HepG2 (cell line): ENCODE data around the gene FITM1. TPM values are rescaled to one million over a fixed set of nuclear protein-coding genes. Genes with fewer than 3 reads are reported as not detected.

ENCODE experiments used
- CREM ChIP-seq, 2 experiments: sonication (generic) in 1 of 2; formaldehyde crosslinking in 1 of 2; IDR thresholded peaks; 2 replicates each; pipeline versions ENCODE4 v1.4.0 to v1.6.1; 2016 to 2020; ENCODE audit warnings: antibody characterized with exemption in 1 of 2, mild to moderate bottlenecking in 1 of 2, missing genetic modification reagents in 1 of 2
- DDIT3 ChIP-seq: sonication (generic); formaldehyde crosslinking; IDR thresholded peaks from 2 replicates; pipeline ENCODE4 v1.4.0; 2020; ENCODE audit warnings: mild to moderate bottlenecking, missing genetic modification reagents
- E2F5 ChIP-seq: sonication (generic); formaldehyde crosslinking; conservative IDR thresholded peaks from 2 replicates; pipeline ENCODE4 v1.4.0; 2020; ENCODE audit warnings: missing genetic modification reagents
- HIC2 ChIP-seq: sonication (generic); formaldehyde crosslinking; IDR thresholded peaks from 2 replicates; pipeline ENCODE4 v1.9.0; 2022; ENCODE audit warnings: low read depth, missing genetic modification reagents
- HNF4A ChIP-seq: sonication (generic); formaldehyde crosslinking; IDR thresholded peaks from 2 replicates; pipeline ENCODE4 v1.4.0; 2020; ENCODE audit warnings: missing genetic modification reagents
- MLX ChIP-seq: IDR thresholded peaks from 2 replicates; pipeline ENCODE4 v1.6.1; 2016
- MNT ChIP-seq: fragments of 450-650 bp; IDR thresholded peaks from 2 replicates; pipeline ENCODE4 v1.6.1; 2016
- MYNN ChIP-seq: sonication (generic); formaldehyde crosslinking; IDR thresholded peaks from 2 replicates; pipeline ENCODE4 v1.4.0; 2020; ENCODE audit warnings: mild to moderate bottlenecking, low read depth, missing genetic modification reagents
- NCOA5 ChIP-seq: sonication (generic); formaldehyde crosslinking; IDR thresholded peaks from 2 replicates; pipeline ENCODE4 v1.4.0; 2020; ENCODE audit warnings: missing genetic modification reagents
- NFYC ChIP-seq: IDR thresholded peaks from 2 replicates; pipeline ENCODE4 v1.6.1; 2016; ENCODE audit warnings: missing genetic modification reagents, missing compliant biosample characterization
- PHB2 ChIP-seq: fragments of 450-650 bp; IDR thresholded peaks from 2 replicates; pipeline ENCODE4 v1.6.1; 2018; ENCODE audit not compliant: partially characterized antibody
- SALL2 ChIP-seq: sonication (generic); formaldehyde crosslinking; IDR thresholded peaks from 2 replicates; pipeline ENCODE4 v1.8.1; 2023; ENCODE audit warnings: mild to moderate bottlenecking, missing genetic modification reagents, inconsistent platforms
- SNAPC2 ChIP-seq: sonication (generic); formaldehyde crosslinking; IDR thresholded peaks from 2 replicates; pipeline ENCODE4 v1.8.1; 2022; ENCODE audit warnings: mild to moderate bottlenecking, missing genetic modification reagents
- TSC22D2 ChIP-seq: sonication (generic); formaldehyde crosslinking; IDR thresholded peaks from 2 replicates; pipeline ENCODE4 v1.5.1; 2020; ENCODE audit warnings: missing genetic modification reagents, mild to moderate bottlenecking, borderline replicate concordance
- ZEB1 ChIP-seq: IDR thresholded peaks from 2 replicates; pipeline ENCODE4 v1.6.1; 2012; ENCODE audit warnings: mild to moderate bottlenecking, low read depth, inconsistent platforms; ENCODE audit not compliant: insufficient replicate concordance
- ZIK1 ChIP-seq: sonication (generic); formaldehyde crosslinking; IDR thresholded peaks from 2 replicates; pipeline ENCODE4 v1.5.0; 2020; ENCODE audit warnings: mild to moderate bottlenecking, low read depth, missing genetic modification reagents, borderline replicate concordance
- ZNF121 ChIP-seq: sonication (generic); formaldehyde crosslinking; IDR thresholded peaks from 2 replicates; pipeline ENCODE4 v1.5.0; 2020; ENCODE audit warnings: mild to moderate bottlenecking, missing genetic modification reagents
- ZNF234 ChIP-seq: sonication (generic); formaldehyde crosslinking; conservative IDR thresholded peaks from 2 replicates; pipeline ENCODE4 v1.5.1; 2020; ENCODE audit warnings: mild to moderate bottlenecking, missing genetic modification reagents
- ZNF253 ChIP-seq: sonication (generic); formaldehyde crosslinking; IDR thresholded peaks from 2 replicates; pipeline ENCODE4 v1.8.0; 2022; ENCODE audit warnings: mild to moderate bottlenecking, missing genetic modification reagents, borderline replicate concordance
- ZNF503 ChIP-seq: sonication (generic); formaldehyde crosslinking; IDR thresholded peaks from 2 replicates; pipeline ENCODE4 v1.4.0; 2020; ENCODE audit warnings: missing genetic modification reagents
- ZNF615 ChIP-seq: sonication (generic); formaldehyde crosslinking; IDR thresholded peaks from 2 replicates; pipeline ENCODE4 v1.5.0; 2020; ENCODE audit warnings: mild to moderate bottlenecking, missing genetic modification reagents, borderline replicate concordance
- ZNF883 ChIP-seq: sonication (generic); formaldehyde crosslinking; IDR thresholded peaks from 2 replicates; pipeline ENCODE4 v1.5.1; 2020; ENCODE audit warnings: mild to moderate bottlenecking, missing genetic modification reagents; ENCODE audit errors: not compliant biosample characterization
- polyA plus RNA-seq, 8 experiments: library from polyadenylated mRNA; depleted of rRNA in 3 of 8; stranded (reverse) in 7 of 8; unstranded in 1 of 8; fragments of >200 nt; fragmentation: Illumina TruSeq in 4 of 8; extraction: Trizol in 4 of 8; gene quantifications; 2 replicates each; pipeline versions ENCODE4 v1.2.1 to v1.2.3, GENCODE V29; 2011 to 2016; ENCODE audit warnings: low read depth in 4 of 8, missing spikeins in 1 of 8, mixed read lengths in 1 of 8; ENCODE audit not compliant: insufficient read depth in 1 of 8
- total RNA-seq, 5 experiments: library from RNA; depleted of rRNA; stranded (reverse); fragments of >200 nt; fragmentation: Illumina TruSeq; extraction: Trizol; gene quantifications; 2 replicates each; pipeline ENCODE4 v1.2.3, GENCODE V29; 2016; ENCODE audit warnings: low read depth in 1 of 5

Gene FITM1
- total and polyA plus RNA-seq, 2 of the 13 experiments (the other 11 are each of a cell fraction or from before 2014, with no cell fraction given) = 2.7 to 5.8 TPM

GRCh38 chr14:24093901-24094840 lies 36.3 kb upstream of the FITM1 start, which contains the start of gene PCK2 (continued):
- peak; percentile 90 for TF ChIP-seq HNF4A (CRISPR knock-in tag)
- no peak for TF ChIP-seq ZNF121
- peak; percentile 90; the same call in 1 of the 2 replicates for TF ChIP-seq ZIK1
- peak; percentile 98; the same call in 1 of the 2 replicates for TF ChIP-seq HIC2 (CRISPR knock-in tag)
- TF ChIP-seq SALL2 (CRISPR knock-in tag) = peak; percentile 94; the same call in 1 of the 2 replicates
- peak; percentile 90 for TF ChIP-seq ZNF503 (CRISPR knock-in tag)
- TF ChIP-seq ZNF615 (CRISPR knock-in tag) = no peak
- TF ChIP-seq PHB2 = no peak
- peak; percentile 41 for TF ChIP-seq MLX (CRISPR knock-in tag)
- peak; percentile 95 for TF ChIP-seq MYNN (CRISPR knock-in tag)
- peak; percentile 97 for TF ChIP-seq SNAPC2 (CRISPR knock-in tag)
- TF ChIP-seq MNT = peak; percentile 50
- no peak for TF ChIP-seq ZEB1
- TF ChIP-seq NCOA5 (CRISPR knock-in tag) = peak; percentile 71; the same call in 1 of the 2 replicates
- TF ChIP-seq TSC22D2 (CRISPR knock-in tag) = peak; percentile 95
- no peak for TF ChIP-seq ZNF253 (CRISPR knock-in tag)
- TF ChIP-seq NFYC (CRISPR knock-in tag) = peak; percentile 79
- peak; percentile 87 for TF ChIP-seq E2F5 (CRISPR knock-in tag)
- no peak for TF ChIP-seq ZNF234 (CRISPR knock-in tag)
- TF ChIP-seq ZNF883 (CRISPR knock-in tag) = peak; percentile 99
- peak; percentile 74 for TF ChIP-seq CREM (IDR thresholded peaks at IDR 0.05)
- TF ChIP-seq CREM (CRISPR knock-in tag; IDR thresholded peaks at IDR 0.05) = no peak; the same call in 1 of the 2 replicates
- no peak for TF ChIP-seq DDIT3
